Upper lobe of left lung (tissue), 6 donors: Measurements from ENCODE around the gene STOM. TPM values are rescaled to one million over a fixed set of nuclear protein-coding genes. Genes with fewer than 3 reads are reported as not detected.

ENCODE experiments used
- ATAC-seq, 2 donors: fragments of 200-7000 bp; cut with Tn5 transposase; one replicate each; pipeline ENCODE4 v1.9.1; 2022; ENCODE audit warnings: mild to moderate bottlenecking in 2 of 2, moderate library complexity in 2 of 2; ENCODE audit not compliant: low FRiP score in 2 of 2
- DNase-seq, 2 donors: peaks; one replicate each; pipeline ENCODE4 v3.0.0-alpha.2; 2019 to 2020
- H3K27ac ChIP-seq, 4 donors: fragments of 200-600 bp; sonication (generic); one replicate each; pipeline ENCODE4 v1.5.1; 2016 to 2019
- H3K27me3 ChIP-seq, 4 donors: fragments of 200-600 bp; sonication (generic); one replicate each; pipeline ENCODE4 v1.5.1; 2017 to 2019
- H3K36me3 ChIP-seq, 4 donors: fragments of 200-600 bp; sonication (generic); one replicate each; pipeline ENCODE4 v1.5.1; 2016 to 2019
- H3K4me1 ChIP-seq, 4 donors: fragments of 200-600 bp; sonication (generic); one replicate each; pipeline ENCODE4 v1.5.1; 2018 to 2019
- H3K4me3 ChIP-seq, 4 donors: fragments of 200-600 bp; sonication (generic); one replicate each; pipeline ENCODE4 v1.5.1; 2017 to 2019; ENCODE audit warnings: mild to moderate bottlenecking in 2 of 4, moderate library complexity in 1 of 4
- H3K9me3 ChIP-seq, 4 donors: fragments of 200-600 bp; sonication (generic); one replicate each; pipeline ENCODE4 v1.5.1; 2018 to 2019
- CTCF ChIP-seq, 6 experiments: fragments of 450-650 bp in 4 of 6; fragments of 200-600 bp in 2 of 6; sonication (generic) in 2 of 6; IDR thresholded peaks; one replicate each; pipeline ENCODE4 v1.5.1; 2016 to 2019; ENCODE audit warnings: antibody characterized with exemption in 6 of 6
- EP300 ChIP-seq, 4 donors: sonication (generic); formaldehyde crosslinking; IDR thresholded peaks; one replicate each; pipeline ENCODE4 v1.5.1; 2017; ENCODE audit warnings: antibody characterized with exemption in 4 of 4, control low read depth in 2 of 4
- POLR2A ChIP-seq, 4 donors: fragments of 450-650 bp; IDR thresholded peaks; one replicate each; pipeline ENCODE4 v1.5.1; 2016 to 2017; ENCODE audit warnings: antibody characterized with exemption in 4 of 4, mild to moderate bottlenecking in 2 of 4
- POLR2AphosphoS5 ChIP-seq, 2 donors: sonication (generic); formaldehyde crosslinking; IDR thresholded peaks; one replicate each; pipeline ENCODE4 v1.5.1; 2017; ENCODE audit warnings: antibody characterized with exemption in 2 of 2
- WGBS, 2 donors: methylation state at CpG; one replicate each; pipeline ENCODE4 v1.1.5; 2017 to 2018; 5-methylcytosine and 5-hydroxymethylcytosine counted together
- total RNA-seq, 6 donors: library from RNA; depleted of rRNA in 4 of 6; stranded (reverse); fragments of >200 nt in 4 of 6; gene quantifications; one replicate each; pipeline versions ENCODE4 v1.1.0 to v1.2.1, GENCODE V29; 2016 to 2021
- donor health status: DM: no; HTN: no; CAD: no; lungs with moderate emphysema.
- donor health status: DM: no; HTN: yes; CAD: no; lungs with severe emphysema.

Gene STOM
- total RNA-seq, 6 donors from 2014 or later = 96.4 to 480 (median 362) TPM

GRCh38 chr9:121394292-121394691, 24.2 kb upstream of the STOM start:
- H3K27me3 ChIP-seq = no peaks in the 10 kb centered on the region
- H3K36me3 ChIP-seq = no peaks in the 10 kb centered on the region
- TF ChIP-seq POLR2AphosphoS5 (IDR thresholded peaks at IDR 0.05) (no peak), POLR2A (IDR thresholded peaks at IDR 0.05) (no peak), CTCF (IDR thresholded peaks at IDR 0.05) (no peak), EP300 (IDR thresholded peaks at IDR 0.05) (no peak)
- ATAC-seq (no peak), DNase-seq (no peak)
- H3K27ac ChIP-seq = no peak overlapping the region
- 84 to 88% methylated on average over 3 of the region's 3 CpGs for WGBS, 2 donors
- no peaks in the 10 kb centered on the region for H3K9me3 ChIP-seq
- H3K4me1 ChIP-seq = peaks cover 3 to 9% (median 7%) of the 10 kb centered on the region in 4 donors
- no peak overlapping the region for H3K4me3 ChIP-seq

GRCh38 chr9:121393318-121393717, 23.3 kb upstream of the STOM start:
- H3K27me3 ChIP-seq = no peaks in the 10 kb centered on the region
- H3K4me3 ChIP-seq = no peak overlapping the region
- DNase-seq = no peak
- peaks cover 3 to 9% (median 7%) of the 10 kb centered on the region in 4 donors for H3K4me1 ChIP-seq
- no peak for ATAC-seq
- TF ChIP-seq POLR2AphosphoS5 (IDR thresholded peaks at IDR 0.05) (no peak), POLR2A (IDR thresholded peaks at IDR 0.05) (no peak), EP300 (IDR thresholded peaks at IDR 0.05) (no peak), CTCF (IDR thresholded peaks at IDR 0.05) (no peak)
- 28 to 32% methylated on average over 2 of the region's 2 CpGs for WGBS, 2 donors
- H3K36me3 ChIP-seq = no peaks in the 10 kb centered on the region
- no peaks in the 10 kb centered on the region for H3K9me3 ChIP-seq
- H3K27ac ChIP-seq = no peak overlapping the region

- Histone ChIP-seq H3K4me1 (peaks cover 3 to 9% (median 7%) of the 10 kb centered on the region in 4 donors), H3K4me3 (no peak overlapping the region), H3K9me3 (no peaks in the 10 kb centered on the region), H3K27me3 (no peaks in the 10 kb centered on the region), H3K27ac (no peak overlapping the region), H3K36me3 (no peaks in the 10 kb centered on the region)
- TF ChIP-seq CTCF (IDR thresholded peaks at IDR 0.05) (no peak), EP300 (IDR thresholded peaks at IDR 0.05) (no peak)
- DNase-seq (no peak), ATAC-seq (no peak)
- WGBS, 2 donors = 85 to 86% methylated on average over 1 of the region's 1 CpG
These were observed 20.3 kb upstream of the STOM start for GRCh38 chr9:121390372-121390771.

- Histone ChIP-seq H3K27me3 (no peaks in the 10 kb centered on the region), H3K36me3 (no peaks in the 10 kb centered on the region), H3K9me3 (no peaks in the 10 kb centered on the region), H3K4me3 (no peak overlapping the region), H3K27ac (no peak overlapping the region), H3K4me1 (peaks cover 0 to 3% (median 2%) of the 10 kb centered on the region in 4 donors)
- DNase-seq = no peak
- TF ChIP-seq POLR2A (IDR thresholded peaks at IDR 0.05) = no peak
- TF ChIP-seq EP300 (IDR thresholded peaks at IDR 0.05) = no peak
- no peak for TF ChIP-seq CTCF (IDR thresholded peaks at IDR 0.05)
- TF ChIP-seq POLR2AphosphoS5 (IDR thresholded peaks at IDR 0.05) = no peak
- WGBS, 2 donors = 94 to 95% methylated on average over 4 of the region's 4 CpGs
- no peak for ATAC-seq
These were observed 18.3 kb upstream of the STOM start for GRCh38 chr9:121388140-121388905.
